ENCODE data around the gene CNTNAP2.

CNTNAP2 gene

DNA sequence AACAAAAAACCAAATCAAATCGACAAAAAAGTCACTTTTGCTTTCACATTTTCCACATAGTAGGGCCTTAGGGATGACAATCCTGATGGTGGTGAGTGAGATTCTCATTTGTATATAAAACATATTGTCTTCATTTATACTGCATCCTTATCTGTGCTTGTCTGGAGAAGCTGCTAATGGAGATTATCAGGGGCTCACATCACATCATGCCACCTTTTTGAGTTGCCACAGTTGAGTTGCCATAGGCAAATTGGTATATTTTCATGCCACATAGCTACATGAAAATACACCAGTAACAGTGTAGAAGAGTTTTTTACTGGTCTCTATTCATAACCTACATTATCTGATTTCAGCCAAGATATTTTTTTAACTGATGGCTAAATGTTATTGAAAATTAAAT lies 85.3 kb downstream of the CNTNAP2 start:
- no peak for TF ChIP-seq CTCF (IDR thresholded peaks at IDR 0.05; ENCODE audit: low read depth, low read length)
- no peak overlapping the region for H3K4me3 ChIP-seq (ENCODE audit: low read depth, low read length)

DNA sequence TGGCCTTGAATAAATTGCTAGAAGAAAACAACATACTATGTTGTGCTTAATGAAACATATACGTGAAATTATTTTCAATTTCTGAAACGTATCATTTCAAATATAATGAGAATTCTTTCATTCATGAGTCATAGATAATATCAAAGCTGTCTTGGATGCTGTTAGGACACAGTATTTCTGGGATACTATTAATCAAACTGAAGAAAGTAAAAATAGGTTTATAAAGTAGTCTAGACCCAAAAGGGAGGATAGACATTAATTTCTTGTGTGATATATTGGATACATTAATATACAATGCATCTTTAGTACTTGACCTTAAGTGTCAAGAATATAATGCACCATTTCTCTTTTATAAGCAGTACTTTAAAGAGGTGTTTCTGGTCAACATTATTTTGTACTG lies 89.7 kb downstream of the CNTNAP2 start:
- no peak overlapping the region for H3K4me3 ChIP-seq (ENCODE audit: low read depth, low read length)
- TF ChIP-seq CTCF (IDR thresholded peaks at IDR 0.05; ENCODE audit: low read depth, low read length): no peak

DNA sequence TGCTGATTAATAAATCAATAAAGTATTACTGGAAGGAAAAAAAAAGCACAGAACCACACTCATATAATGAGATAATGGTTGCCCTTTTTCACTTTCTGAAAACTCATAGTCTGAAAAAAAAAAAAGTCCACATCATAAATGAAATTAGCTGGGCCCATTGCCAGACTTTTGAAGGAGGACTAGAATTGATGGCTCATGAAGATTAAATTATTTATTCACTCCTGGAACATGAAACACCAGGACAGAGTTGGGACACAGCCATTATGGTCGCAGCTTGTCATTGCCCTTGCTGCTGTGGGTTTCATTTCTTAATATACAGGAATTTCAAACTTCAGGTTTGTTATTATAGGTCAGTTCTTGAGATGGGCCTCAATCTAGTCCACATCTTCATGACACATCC lies 91.9 kb downstream of the CNTNAP2 start:
- no peak overlapping the region for H3K4me3 ChIP-seq (ENCODE audit: low read depth, low read length)
- TF ChIP-seq CTCF (IDR thresholded peaks at IDR 0.05; ENCODE audit: low read depth, low read length): no peak

DNA sequence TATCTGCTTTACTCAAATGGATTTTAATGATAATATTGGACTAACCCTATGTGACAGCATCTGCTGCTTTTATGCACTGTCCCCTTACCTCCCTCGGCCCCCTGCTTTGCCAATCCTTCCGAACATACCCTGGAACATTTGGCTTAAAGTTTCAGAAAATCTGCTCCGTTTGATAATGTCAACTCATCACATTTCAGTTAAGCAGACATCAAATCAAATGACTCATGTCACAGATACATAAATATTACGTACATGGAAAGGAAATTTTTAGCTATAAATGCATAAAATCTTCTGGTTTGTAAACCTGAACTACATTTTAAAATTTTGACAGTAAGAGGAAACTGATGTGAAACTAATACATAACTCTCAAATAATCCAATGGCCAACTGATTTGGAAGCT lies 98.2 kb downstream of the CNTNAP2 start:
- no peak for TF ChIP-seq CTCF (IDR thresholded peaks at IDR 0.05; ENCODE audit: low read depth, low read length)
- no peak overlapping the region for H3K4me3 ChIP-seq (ENCODE audit: low read depth, low read length)

GRCh38 chr7:146216396-146217041 lies 99.9 kb downstream of the CNTNAP2 start:
- no peak for TF ChIP-seq CTCF (IDR thresholded peaks at IDR 0.05; ENCODE audit: low read depth, low read length)
- no peak overlapping the region for H3K4me3 ChIP-seq (ENCODE audit: low read depth, low read length)

DNA sequence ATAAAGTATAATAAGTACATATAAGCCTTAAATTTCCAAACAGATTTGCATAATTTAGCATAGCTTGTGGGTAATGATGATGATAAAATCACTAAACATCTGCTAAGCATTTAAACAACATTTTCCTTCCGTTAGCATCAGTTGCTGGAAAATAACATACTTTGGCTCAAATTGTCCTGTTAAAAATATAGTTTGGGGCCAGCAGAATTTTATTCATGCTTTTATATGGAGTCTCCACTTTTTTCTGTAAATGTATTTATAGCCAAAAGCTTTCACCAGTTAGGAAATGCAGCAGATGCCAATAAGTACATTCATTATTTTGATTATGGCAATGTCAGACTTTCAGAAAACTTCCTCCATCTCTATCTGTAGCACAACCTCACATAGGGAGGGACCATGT lies 107.2 kb downstream of the CNTNAP2 start:
- TF ChIP-seq CTCF (IDR thresholded peaks at IDR 0.05; ENCODE audit: low read depth, low read length): no peak

GRCh38 chr7:146232604-146233003 lies 116.0 kb downstream of the CNTNAP2 start:
- no peak overlapping the region for H3K4me3 ChIP-seq (ENCODE audit: low read depth, low read length)
- TF ChIP-seq CTCF (IDR thresholded peaks at IDR 0.05; ENCODE audit: low read depth, low read length): no peak

More for the DNA sequence above, 107.2 kb downstream of the CNTNAP2 start:
- H3K4me3 ChIP-seq (ENCODE audit: low read depth, low read length): no peak overlapping the region

Data from WI38 (cell line).